Measurements from ENCODE around the gene INPP5E.
"Not testable (repeated sequence)": the region's sequence is repeated elsewhere in the genome, so short reads cannot be mapped to it uniquely, and the experiment has no call there.

The INPP5E gene

DNA sequence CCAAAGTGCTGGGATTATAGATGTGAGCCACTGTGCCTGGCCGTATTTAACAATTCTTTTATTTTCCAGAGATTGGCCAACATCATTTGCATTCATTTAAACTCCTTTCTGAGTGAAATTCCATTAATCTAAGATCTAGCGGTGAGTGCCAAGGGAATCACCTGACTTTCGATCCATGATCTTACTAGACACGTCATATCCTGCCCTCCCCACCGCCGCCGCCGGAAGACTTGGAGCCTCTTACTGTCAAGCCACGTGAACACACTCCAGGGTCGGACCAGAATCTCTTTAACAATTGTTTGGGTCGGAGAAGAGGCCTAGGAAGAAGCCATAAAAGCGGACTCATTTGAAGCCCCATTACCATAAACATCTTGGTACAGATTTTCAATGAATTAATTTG is 12.9 kb downstream of the INPP5E start:
- DNase-seq = no peak

DNA sequence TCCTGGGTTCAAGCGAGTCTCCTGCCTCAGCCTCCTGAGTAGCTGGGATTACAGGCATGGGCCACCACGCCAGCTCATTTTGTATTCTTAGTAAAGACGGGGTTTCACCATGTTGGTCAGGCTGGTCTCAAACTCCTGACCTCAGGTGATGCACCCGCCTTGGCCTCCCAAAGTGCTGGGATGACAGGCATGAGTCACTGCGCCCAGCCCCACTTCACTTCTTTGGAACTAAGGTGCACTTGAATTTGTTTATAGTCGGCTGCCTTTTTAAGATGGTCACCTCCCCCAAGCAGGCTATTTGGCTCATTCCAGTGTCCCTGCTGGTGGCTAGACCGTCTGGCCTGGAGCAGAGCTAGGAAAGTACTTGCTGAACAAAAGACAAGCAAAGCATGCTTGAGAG is 14.3 kb downstream of the INPP5E start:
- DNase-seq = not testable (repeated sequence)

DNA sequence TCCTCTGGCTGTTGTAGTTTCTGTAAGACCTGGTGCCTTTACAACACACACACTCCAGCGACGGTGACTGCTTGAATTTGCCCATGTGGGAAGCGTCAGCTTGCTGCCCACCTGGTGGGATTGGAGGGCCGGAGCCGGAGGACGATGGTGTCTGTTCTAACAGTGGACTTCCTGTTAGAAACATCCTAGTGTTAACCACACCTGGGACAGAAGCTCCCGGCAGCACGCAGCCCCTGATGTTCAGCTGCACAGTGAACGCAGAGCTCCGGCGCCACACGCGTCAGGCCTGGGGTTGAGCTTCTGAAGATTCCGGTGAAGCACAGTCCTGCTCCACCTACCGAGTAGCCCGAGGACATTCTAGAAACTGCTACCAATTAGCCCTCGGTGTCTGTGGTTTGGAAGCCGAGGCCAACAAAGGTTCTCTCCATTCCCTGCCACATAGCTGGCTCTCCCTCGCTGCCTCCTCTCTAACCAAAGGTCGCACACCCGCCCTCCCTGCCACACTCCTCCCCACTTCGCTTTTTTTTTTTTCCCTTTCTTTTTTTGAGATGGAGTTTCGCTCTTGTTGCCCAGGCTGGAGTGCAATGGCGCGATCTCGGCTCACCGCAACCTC is 14.8 kb downstream of the INPP5E start:
- DNase-seq = no peak

DNA sequence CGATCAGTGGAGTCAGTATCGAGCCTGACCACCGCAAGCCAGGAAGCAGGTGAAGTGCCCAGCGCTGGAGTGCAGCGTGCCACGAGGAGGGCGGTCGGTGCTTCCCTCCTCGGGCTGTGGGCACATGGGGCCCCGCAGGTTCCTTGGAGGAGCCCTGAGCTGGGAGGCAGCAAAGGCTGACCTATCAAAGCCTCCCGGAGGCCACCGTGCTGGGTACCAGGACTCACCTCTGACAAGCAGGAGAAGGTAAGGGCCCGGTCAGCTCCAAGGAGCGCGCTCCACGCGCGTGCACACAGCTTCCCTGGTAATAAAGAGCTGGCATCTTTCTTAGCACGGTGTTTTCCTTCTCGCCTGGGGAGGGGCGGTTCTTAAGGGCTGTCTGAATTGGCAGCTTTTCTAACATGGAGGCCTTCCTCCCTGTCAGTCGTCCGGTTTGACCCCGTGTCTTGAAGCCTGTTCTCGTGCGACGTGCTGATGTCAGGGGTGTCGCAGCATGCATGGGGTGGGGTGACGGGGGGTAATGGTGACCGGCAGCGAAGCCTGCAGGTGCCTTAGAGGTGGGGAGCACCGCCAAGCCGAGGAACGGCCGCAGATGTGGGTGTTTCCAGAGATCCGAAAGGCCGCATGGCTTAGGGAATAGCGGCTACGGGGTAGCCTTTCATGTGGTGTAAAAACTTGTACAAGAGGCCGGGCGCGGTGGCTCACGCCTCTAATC is 16.1 kb downstream of the INPP5E start:
- DNase-seq = no peak

DNA sequence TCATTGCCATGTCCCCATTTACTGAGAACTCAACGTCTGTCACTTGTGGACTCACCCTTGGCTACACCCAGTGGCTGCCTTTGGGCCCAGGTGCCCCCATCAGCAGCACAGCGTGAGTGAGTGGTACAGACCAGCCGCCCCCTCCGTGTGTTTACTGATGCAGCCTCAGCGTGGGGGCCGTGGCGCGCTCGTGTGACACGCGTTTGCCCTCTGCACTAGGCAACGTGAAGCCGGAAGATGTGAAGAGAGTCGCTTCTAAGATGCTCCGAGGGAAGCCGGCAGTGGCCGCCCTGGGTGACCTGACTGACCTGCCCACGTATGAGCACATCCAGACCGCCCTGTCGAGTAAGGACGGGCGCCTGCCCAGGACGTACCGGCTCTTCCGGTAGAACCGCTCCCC is 16.8 kb downstream of the INPP5E start:
- DNase-seq = no peak

DNA sequence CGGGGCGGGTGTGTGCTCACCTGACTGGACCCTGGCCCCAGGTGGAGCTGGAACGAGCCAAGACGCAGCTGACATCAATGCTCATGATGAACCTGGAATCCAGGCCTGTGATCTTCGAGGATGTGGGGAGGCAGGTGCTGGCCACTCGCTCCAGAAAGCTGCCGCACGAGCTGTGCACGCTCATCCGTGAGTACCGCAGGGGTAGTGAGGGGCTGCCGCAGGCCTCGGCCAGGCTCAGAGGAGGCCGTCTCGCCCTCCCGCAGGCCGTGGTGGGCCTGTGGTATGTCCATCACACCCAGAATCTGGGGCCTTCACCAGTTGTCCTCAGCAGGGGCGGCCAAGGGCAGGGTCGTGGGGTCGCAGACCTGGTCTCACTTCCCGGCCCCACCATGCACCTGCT is 17.9 kb downstream of the INPP5E start:
- DNase-seq = no peak

DNA sequence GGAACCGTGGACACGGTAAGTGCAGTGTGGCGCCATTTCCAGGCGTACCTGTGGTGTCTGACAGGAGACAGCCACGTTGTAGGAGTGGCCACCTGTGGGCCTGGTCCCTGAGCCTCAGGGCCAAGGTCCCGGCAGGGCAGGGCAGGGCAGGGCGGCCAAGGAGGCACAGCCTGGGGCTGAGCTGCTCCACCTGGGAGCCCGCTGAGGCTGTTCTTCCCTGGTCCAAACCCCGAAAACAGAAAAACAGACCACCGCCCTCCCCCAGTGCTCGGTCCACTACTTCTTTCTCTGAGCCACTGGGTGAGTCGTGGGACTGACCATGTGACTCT is 20.6 kb downstream of the INPP5E start:
- no peak for DNase-seq

DNA sequence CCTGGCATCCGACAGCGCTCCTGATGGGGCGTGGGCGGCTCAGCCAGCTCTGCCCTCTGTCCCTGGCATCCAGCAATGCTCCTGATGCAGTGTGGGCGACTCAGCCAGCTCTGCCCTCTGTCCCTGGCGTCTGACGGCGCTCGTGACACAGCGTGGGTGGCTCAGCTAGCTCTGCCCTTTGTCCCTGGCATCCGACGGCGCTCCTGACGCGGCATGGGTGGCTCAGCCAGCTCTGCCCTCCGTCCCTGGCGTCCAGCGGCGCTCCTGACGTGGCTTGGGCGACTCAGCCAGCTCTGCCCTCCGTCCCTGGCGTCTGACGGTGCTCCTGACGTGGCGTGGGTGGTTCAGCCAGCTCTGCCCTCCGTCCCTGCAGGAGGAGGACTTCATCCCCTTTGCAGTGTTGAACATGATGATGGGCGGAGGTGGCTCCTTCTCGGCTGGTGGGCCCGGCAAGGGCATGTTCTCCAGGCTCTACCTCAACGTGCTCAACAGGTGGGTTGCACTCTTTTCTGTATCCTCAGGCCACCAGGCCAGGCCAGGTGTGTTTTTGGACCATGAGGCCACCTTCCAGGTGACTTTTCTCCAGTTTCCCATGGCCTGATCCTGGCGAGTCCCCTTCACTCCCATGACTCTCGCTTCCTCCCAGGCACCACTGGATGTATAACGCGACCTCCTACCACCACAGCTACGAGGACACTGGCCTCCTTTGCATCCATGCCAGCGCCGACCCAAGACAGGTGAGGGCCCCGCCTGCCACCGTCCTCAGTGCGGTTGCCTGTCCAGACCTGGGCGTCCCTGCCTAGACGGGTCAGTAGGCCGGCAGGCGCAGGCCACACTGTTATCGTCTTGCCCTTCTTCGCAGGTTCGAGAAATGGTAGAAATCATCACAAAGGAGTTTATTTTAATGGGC is 21.2 kb downstream of the INPP5E start:
- no peak for DNase-seq

DNA sequence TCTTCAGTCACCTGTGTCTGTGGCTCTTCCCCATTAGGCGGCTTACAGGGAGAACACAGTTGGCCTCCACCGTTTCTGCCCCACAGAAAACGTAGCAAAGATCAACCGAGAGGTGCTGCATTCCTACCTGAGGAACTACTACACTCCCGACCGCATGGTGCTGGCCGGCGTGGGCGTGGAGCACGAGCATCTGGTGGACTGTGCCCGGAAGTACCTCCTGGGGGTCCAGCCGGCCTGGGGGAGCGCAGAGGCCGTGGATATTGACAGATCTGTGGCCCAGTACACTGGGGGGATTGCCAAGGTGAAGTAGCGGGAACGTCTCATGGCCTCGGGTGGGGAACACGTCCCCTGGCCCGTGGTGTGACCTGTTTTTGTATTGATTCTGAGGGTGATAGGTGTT is 22.7 kb downstream of the INPP5E start:
- no peak for DNase-seq

DNA sequence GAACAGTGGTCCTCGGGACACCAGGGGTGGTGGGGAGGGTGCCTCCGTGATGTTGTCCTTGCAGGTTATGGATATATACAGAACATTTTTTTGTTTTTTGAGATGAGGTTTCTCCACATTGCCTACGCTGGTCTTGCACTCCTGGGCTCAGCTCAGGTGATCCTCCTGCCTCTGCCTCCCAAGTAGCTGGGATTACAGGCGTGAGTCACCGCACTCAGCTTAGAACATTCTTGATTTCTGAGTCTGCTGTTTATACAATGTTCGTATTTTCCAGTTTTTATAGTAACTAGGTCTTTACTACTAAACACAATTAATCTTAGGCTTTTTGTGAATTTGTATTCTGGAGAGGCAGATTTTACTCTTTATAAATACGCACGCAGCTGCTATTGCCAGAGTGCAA is 23.2 kb downstream of the INPP5E start:
- DNase-seq = no peak

DNA sequence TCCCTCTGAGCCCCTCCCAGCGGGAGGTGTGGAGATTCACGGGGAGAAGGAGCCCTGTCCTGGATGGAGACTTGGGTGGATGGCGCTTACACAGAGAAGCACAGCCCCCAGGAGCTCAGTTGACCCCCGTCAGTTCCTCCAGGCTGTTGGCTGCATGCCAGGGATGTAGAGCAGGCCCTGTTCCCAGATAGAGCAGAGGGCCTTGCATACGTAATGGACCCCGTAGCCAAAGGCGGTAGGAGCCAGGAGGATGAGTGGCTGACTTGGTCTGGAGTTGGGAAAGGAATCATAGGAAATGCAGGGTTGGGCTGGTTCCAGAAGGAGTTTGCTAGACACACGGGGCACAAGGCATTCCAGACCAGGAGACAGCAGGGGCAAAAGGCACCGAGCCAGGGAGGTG is 26.7 kb downstream of the INPP5E start:
- no peak for DNase-seq

DNA sequence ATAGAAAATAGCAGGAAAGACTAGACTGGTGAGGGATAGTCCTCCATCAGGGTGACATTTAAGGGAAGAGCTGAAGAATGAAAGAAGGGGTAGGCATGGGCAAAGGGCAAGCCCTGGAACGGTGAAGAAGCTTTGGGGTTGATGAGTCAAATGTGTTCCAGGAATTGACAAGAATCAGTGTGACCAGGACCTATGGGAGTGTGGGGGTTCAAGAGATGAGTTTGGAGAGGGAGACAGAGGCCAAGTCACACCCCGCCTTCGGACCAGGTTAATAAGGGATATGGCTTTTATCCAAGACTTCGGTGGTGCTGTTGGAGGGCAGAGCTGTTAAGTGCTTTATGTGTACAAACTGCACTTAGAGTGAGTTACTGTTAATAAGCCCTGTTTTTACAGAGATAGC is 28.3 kb downstream of the INPP5E start:
- DNase-seq = no peak

DNA sequence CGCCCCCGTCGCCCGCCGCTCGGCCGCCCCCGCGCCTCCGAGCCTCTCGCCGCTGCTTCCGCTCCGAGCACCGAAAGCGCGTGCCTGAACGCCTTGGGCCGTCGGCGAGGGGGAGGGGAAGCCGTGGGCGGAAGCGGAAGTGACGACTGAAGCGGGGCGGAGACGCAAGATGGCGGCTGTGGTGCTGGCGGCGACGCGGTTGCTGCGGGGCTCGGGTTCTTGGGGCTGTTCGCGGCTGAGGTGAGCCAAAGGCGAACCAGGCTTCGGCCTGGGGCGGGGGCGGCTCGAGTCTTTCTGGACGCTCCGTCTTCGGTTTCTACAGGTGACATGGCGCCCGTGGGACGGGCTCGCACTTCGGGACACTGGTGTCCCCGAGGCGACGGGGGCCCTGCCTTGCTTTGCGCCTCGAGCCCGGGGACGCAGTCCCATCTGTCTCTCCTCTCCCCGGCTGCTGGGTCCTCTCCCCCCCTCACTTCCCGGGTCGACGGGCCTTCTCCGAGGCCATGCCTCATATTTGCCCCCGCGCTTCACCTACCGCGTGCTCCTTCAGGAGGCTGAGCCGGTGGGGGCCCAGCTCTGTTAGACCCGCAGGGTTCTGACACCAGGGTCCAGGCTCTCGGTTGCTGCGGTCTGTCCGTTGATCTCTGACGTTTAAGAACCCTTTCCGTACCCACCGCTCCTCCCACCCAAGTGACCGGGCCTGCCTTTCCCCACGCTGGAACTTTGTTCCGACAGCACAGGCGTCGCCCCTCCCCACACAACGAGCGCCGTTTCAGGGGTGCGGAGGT is 29.0 kb downstream of the INPP5E start, which contains the start of the genes ENTR1 and PMPCA:
TSS of gene ENTR1 (minus strand) at position 115 of the 788 bp plus-strand sequence. CDS start 217 bp downstream, outside the sequence.
TSS of gene PMPCA (plus strand) at position 159 of the 788 bp plus-strand sequence. CDS start at position 170, 11 bp downstream.
- DNase-seq = peak; percentile 94

DNA sequence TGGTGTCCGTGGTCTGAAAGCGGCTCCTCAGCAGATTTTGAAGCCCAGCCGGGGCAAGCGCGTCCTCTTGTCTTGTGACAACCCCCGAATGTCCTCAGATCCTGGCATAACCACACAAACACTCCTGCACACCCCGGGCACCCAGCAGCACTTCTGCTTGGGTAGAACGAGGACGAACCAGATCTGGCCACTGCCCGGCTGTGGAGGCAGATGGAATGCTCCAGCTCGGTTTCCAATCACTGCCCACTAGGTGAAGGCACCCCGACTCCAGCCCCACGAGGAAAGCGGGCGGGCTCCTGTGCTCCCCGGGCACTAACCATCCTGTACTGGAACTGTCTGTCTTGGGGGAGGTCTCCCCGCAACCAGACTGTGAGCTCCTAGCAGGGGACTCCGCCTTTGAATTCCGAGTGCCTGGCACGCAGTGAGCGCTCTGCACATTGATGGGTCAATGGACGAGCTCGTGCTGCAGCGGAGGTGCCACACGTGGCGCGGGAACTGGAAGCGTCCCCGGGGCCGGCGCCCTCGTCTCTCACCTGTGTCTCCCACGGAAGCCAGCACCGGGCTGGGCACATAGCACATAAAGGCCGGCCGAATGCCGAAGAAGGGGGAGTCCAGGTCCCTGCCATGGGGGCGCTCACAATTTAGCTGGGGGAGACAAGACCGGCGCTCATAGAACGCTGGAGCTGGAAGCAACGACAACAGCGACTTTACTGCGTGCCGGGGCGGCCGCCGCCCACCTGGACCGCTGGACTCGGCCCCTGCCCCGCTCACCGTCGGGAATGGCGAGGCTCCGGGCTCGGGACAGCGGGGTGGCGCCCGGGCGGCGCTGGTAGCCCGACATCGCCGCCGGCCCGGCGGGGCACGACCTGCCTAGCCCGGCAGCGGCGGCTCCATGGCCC is 29.8 kb downstream of the INPP5E start:
- DNase-seq = no peak

DNA sequence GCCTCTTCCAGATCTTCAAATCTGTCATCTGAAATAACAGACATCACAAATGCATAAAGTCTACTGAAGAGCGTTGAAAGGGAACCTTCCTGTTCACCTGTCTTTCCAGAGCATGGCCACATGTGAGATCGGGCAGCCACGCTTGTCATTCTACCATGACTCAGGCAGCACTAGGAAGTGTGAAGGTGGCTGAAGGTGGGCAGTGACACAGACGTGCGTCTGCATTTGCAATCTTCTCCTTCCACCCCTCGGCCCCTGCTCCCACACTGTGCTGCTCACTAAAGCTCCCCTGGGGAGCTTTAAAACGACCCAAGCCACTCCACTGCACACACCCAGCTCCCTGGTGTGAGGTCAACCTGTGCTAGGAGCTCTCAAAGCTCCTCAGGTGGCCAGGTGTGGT is 31.7 kb downstream of the INPP5E start:
- no peak for DNase-seq

DNA sequence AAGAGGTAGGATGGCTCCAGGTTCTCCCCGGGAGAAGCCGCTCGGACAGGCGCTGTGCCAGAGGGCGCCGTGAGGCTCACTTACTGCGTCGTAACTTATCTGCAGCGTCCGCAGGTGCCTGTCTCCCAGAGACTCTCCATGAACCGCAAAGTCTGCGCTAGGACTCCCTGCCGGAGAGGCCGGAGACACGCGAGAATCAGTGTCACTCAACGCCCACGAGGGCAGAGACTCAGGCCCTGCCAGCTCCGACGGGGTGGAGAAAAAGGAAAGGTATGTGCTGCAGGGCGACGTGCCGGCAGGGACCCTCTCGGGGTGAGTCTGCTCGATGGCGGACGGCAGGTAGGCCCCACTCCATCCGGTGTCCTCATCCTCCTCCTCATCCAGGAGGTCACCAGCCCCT is 32.6 kb downstream of the INPP5E start:
- DNase-seq = not testable (repeated sequence)

DNA sequence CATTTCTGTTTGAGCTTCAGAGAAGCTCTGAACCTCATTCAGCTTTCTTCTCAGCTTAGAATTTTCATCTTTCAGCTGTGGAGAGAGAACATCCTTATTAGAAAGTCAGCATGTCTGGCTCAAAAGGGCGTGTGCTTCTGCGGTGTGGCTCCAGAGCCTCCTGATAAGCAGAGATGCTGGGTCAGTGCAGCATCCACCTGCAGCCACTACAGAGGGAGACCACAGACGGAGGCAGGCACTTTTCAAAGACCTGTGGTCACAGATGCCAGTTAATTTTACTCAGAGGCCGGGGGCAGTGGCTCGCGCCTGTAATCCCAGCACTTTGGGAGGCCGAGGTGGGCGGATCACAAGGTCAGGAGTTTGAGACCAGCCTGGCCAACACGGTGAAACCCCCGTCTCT is 33.7 kb downstream of the INPP5E start:
- not testable (repeated sequence) for DNase-seq

DNA sequence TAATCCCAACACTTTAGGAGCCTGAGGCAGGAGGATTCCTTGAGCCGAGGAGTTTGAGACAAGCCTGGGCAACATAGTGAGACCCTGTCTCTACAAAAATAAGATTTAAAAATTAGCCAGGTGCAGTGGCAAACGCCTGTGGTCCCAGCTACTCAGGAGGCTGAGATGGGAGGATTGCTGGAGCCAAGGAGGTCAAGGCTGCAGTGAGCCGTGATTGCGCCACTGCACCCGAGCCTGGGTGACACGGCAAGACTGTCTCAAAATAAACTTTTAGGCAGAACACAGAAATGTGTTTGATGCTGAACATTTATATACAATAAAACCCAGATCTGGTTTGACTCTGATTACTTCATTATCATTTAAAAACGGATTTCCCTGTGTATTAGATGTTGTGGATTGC is 34.2 kb downstream of the INPP5E start:
- no peak for DNase-seq

DNA sequence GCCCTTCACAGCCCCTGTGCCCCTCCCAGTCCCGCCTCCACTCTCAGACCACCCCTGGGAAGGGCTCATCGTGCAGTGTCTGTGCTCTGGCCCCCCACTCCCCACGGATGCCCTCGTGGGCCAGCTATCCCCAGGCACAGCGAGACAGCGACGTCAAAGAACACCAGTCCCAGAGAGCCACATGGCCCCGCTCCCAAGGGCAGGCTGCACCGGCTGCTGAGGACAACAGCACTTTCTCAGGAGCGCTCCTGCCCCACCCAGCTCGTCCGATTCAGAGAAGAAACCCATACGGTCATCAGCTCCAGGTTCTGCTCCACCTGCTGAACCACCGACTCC is 34.9 kb downstream of the INPP5E start:
- DNase-seq = no peak

DNA sequence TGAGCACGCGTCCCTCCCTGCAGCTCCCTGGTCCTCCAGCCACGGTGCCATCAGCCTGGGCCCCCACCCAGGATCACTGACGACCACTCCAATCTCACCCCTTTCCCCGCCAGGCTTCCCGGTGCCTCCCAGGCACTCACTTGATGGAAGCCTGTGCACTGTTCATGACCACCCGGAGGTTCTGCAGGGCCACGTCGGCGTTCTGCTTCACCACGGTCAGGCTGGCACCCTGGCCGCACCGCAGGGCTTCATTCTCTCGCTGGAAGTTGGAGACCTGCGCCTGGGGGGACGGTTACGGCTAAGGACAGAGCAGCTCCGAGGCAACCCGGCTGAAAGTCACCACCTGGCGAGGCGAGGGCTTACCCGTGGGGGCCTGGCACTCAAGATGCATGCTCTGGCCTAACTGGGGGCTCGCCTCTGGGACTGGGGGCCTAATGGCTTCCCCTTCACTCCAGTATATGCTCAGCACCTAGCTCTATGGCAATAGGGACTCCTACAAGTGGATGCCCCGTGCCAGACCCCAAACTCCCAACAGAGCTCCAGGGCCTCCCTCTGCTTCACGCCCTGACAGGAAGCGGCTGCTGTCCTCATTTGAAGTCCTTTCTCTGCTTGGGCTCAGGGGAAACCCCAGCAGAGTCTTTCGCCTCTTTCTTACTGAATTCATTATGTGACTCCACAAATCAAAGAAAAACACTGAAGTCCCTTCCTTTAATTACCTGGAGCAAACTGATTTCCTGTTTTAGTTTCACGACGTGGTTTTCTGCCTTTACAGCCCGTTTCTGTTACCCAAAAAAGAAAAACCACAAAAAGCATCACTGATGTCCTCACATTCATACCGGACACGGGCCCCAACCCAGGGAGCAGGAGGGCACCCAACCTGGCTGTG is 35.5 kb downstream of the INPP5E start:
- DNase-seq = no peak

DNA sequence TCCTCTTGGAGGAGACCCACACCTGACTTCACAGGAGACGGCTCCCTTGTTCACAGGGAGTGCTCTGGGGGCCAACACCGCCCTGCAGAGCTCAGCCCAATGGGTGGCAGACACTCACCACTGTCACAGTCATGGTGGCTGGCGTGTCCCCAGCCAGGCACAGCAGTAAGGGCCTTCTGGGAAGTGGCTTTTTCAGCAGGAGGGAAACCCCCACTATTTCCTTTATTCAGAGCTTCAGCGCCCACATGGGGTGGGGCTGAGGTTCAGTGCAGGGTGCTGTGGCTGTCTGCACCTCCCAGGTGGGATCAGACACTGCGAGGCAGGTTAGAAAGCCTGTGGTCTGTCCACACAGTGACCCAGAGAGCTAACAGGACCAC is 36.1 kb downstream of the INPP5E start:
- DNase-seq = no peak
